Stimulated activated CD8-positive, alpha-beta memory T cell treated with anti-CD3 and anti-CD28 coated beads, Interleukin-4, amount 100 ng/mL, for 4 hours (primary cell): ENCODE measurements around the gene KRT8.

Experiments
- DNase-seq, 2 donors: peaks; one replicate each; pipeline ENCODE4 v3.0.0-alpha.2; 2020; ENCODE audit warnings: low read depth in 2 of 2, low spot score in 1 of 2

KRT8 gene

GRCh38 chr12:52848661-52849255, 56.1 kb downstream of the KRT8 start, which contains the start of gene KRT78:
KRT78 (minus strand) TSS chr12:52848994; CDS start chr12:52848930, 64 bp downstream.
- DNase-seq, result no peak

- no peak for DNase-seq
These were observed 57.4 kb downstream of the KRT8 start for GRCh38 chr12:52847335-52848102.
